Astrocyte of the cerebellum (primary cell): ENCODE results near the gene VCP.

Experiments used
- DNase-seq: peaks from one replicate; pipeline ENCODE4 v3.0.0-alpha.2; 2011; ENCODE audit warnings: low read depth
- H3K4me3 ChIP-seq: 2 replicates; pipeline ENCODE4 v1.5.1; 2011; ENCODE audit warnings: mild to moderate bottlenecking, low read depth, low read length, moderate library complexity
- CTCF ChIP-seq: IDR thresholded peaks from 2 replicates; pipeline ENCODE4 v1.5.1; 2012; ENCODE audit warnings: low read length, low read depth, moderate library complexity, mild to moderate bottlenecking; ENCODE audit errors: missing control alignments
- in situ Hi-C: cut with HindIII; loops from 2 replicates; pipeline ENCODE4 v1.10.0; 2017; ENCODE audit warnings: low sequenced_read_pairs

Gene VCP

GRCh38 chr9:35074791-35075190, 2.4 kb upstream of the VCP start:
- in situ Hi-C loops: no loop called here
- no peak for DNase-seq

GRCh38 chr9:35074141-35074540, 1.7 kb upstream of the VCP start:
- no peak overlapping the region for H3K4me3 ChIP-seq
- no peak for DNase-seq
- no peak for TF ChIP-seq CTCF
- in situ Hi-C loops: no loop called here

More at GRCh38 chr9:35074791-35075190, 2.4 kb upstream of the VCP start:
- H3K4me3 ChIP-seq: no peak overlapping the region
- TF ChIP-seq CTCF: no peak

GRCh38 chr9:35073279-35073612, 821 bp upstream of the VCP start:
- no peak for TF ChIP-seq CTCF
- H3K4me3 ChIP-seq: no peak overlapping the region
- in situ Hi-C loops: no loop called here
- no peak for DNase-seq

- H3K4me3 ChIP-seq: peak overlapping the region; percentile 91
- TF ChIP-seq CTCF: peak; percentile 41
- in situ Hi-C loops: no loop called here
- peak; percentile 44 for DNase-seq
Measured at GRCh38 chr9:35071814-35072460, 488 bp downstream of the VCP start.

- TF ChIP-seq CTCF: no peak
- peak; percentile 23 for DNase-seq
- in situ Hi-C loops: no loop called here
- H3K4me3 ChIP-seq: peak overlapping the region; percentile 91
Measured at GRCh38 chr9:35070823-35071813, 1.3 kb downstream of the VCP start.

GRCh38 chr9:35069020-35069419, 3.4 kb downstream of the VCP start:
- no peak for TF ChIP-seq CTCF
- no peak overlapping the region for H3K4me3 ChIP-seq
- no peak for DNase-seq
- in situ Hi-C loops: no loop called here
